ENCODE measurements around the gene ZNF300.
A peak's percentile ranks its signal among the peaks of the same experiment; 100 is the strongest.
"Not testable (repeated sequence)": the region's sequence is repeated elsewhere in the genome, so short reads cannot be mapped to it uniquely, and the experiment has no call there.

ZNF300 gene

GRCh38 chr5:150904479-150905311, at the start of gene ZNF300:
Gene ZNF300 (minus strand): TSS chr5:150904980. CDS start chr5:150903155, 1,825 bp downstream.
- peak; percentile 67 for DNase-seq

GRCh38 chr5:150948539-150948938, 43.8 kb upstream of the ZNF300 start:
- DNase-seq = no peak

GRCh38 chr5:150946351-150946905, 41.6 kb upstream of the ZNF300 start:
- no peak for DNase-seq

GRCh38 chr5:150945947-150946346, 41.2 kb upstream of the ZNF300 start:
- no peak for DNase-seq

GRCh38 chr5:150945486-150945885, 40.7 kb upstream of the ZNF300 start:
- DNase-seq = no peak

GRCh38 chr5:150931368-150931965, 26.7 kb upstream of the ZNF300 start:
- DNase-seq = no peak

GRCh38 chr5:150918613-150919012, 13.8 kb upstream of the ZNF300 start:
- DNase-seq = peak; percentile 8

- no peak for DNase-seq
Measured at GRCh38 chr5:150912312-150912814, 7.6 kb upstream of the ZNF300 start.

GRCh38 chr5:150905312-150905683, 518 bp upstream of the ZNF300 start:
- DNase-seq = no peak

- DNase-seq = no peak
Measured at GRCh38 chr5:150901446-150901845, 3.3 kb downstream of the ZNF300 start.

GRCh38 chr5:150895431-150896428, 9.1 kb downstream of the ZNF300 start:
- no peak for DNase-seq

GRCh38 chr5:150879358-150879757, 25.4 kb downstream of the ZNF300 start:
- DNase-seq = no peak

GRCh38 chr5:150862070-150862469, 42.7 kb downstream of the ZNF300 start:
- DNase-seq = no peak

- DNase-seq = no peak
Measured at GRCh38 chr5:150860246-150860821, 44.4 kb downstream of the ZNF300 start.

GRCh38 chr5:150856700-150857099, 48.1 kb downstream of the ZNF300 start:
- DNase-seq = not testable (repeated sequence)

GRCh38 chr5:150853561-150853960, 51.2 kb downstream of the ZNF300 start:
- DNase-seq = no peak

GRCh38 chr5:150851039-150851438, 53.7 kb downstream of the ZNF300 start:
- DNase-seq = no peak

- DNase-seq = no peak
Measured at GRCh38 chr5:150848271-150848670, 56.5 kb downstream of the ZNF300 start.

GRCh38 chr5:150847334-150847695, 57.5 kb downstream of the ZNF300 start:
- no peak for DNase-seq

GRCh38 chr5:150846654-150847333, 58.0 kb downstream of the ZNF300 start:
- peak; percentile 72 for DNase-seq

GRCh38 chr5:150846308-150846653, 58.5 kb downstream of the ZNF300 start, which contains the start of gene IRGM:
Gene IRGM (plus strand): TSS chr5:150846521. CDS start chr5:150848124, 1,603 bp downstream.
- not testable (repeated sequence) for DNase-seq

All from amniotic stem cell (primary cell).